T-helper 1 cell treated with Interleukin-12 subunit alpha and Interleukin-12 subunit beta and Interleukin-4 antibody, amounts not matched to agents 30 ng/mL and 1 ng/mL, for 36 hours (primary cell): ENCODE data around the gene ELN. TPM values are rescaled to one million over a fixed set of nuclear protein-coding genes. Genes with fewer than 3 reads are reported as not detected.
"Not testable (repeated sequence)": the region's sequence is repeated elsewhere in the genome, so short reads cannot be mapped to it uniquely, and the experiment has no call there.

Source experiments
- intact Hi-C: fragments of 100-400 bp; cut with micrococcal nuclease; formaldehyde crosslinking; loops from one replicate; pipeline ENCODE4 v1.15.1; 2024
- total RNA-seq: library from RNA; stranded (reverse); gene quantifications from 2 replicates; pipeline ENCODE4 v1.2.3, GENCODE V29; 2022

Gene ELN
- total RNA-seq, 1 donor from 2014 or later: not detected

- intact Hi-C loops: no loop called here
These were observed 13.0 kb downstream of the ELN start for GRCh38 chr7:74040791-74041520.

GRCh38 chr7:74042746-74043522 lies 15.0 kb downstream of the ELN start:
- intact Hi-C loops: no loop called here

GRCh38 chr7:74043523-74043951 lies 15.6 kb downstream of the ELN start:
- intact Hi-C loops: no loop called here

- intact Hi-C loops: no loop called here
These were observed 16.7 kb downstream of the ELN start for GRCh38 chr7:74044366-74045350.

- intact Hi-C loops: not testable (repeated sequence)
These were observed 18.6 kb downstream of the ELN start for GRCh38 chr7:74046581-74046980.

- intact Hi-C loops: no loop called here
These were observed 19.9 kb downstream of the ELN start for GRCh38 chr7:74047804-74048380.

GRCh38 chr7:74048999-74049599 lies 21.1 kb downstream of the ELN start:
- intact Hi-C loops: no loop called here

GRCh38 chr7:74049997-74050798 lies 22.2 kb downstream of the ELN start:
- intact Hi-C loops: no loop called here

GRCh38 chr7:74051193-74051592 lies 23.2 kb downstream of the ELN start:
- intact Hi-C loops: no loop called here

GRCh38 chr7:74051629-74052410 lies 23.8 kb downstream of the ELN start:
- intact Hi-C loops: no loop called here

- intact Hi-C loops: no loop called here
These were observed 24.7 kb downstream of the ELN start for GRCh38 chr7:74052628-74053027.

- intact Hi-C loops: no loop called here
These were observed 25.7 kb downstream of the ELN start for GRCh38 chr7:74053589-74054186.

GRCh38 chr7:74056096-74056915 lies 28.3 kb downstream of the ELN start:
- intact Hi-C loops: no loop called here

GRCh38 chr7:74057216-74057925 lies 29.4 kb downstream of the ELN start:
- intact Hi-C loops: no loop called here

- intact Hi-C loops: no loop called here
These were observed 30.0 kb downstream of the ELN start for GRCh38 chr7:74057987-74058386.

GRCh38 chr7:74058486-74058885 lies 30.5 kb downstream of the ELN start:
- intact Hi-C loops: no loop called here

GRCh38 chr7:74059037-74059436 lies 31.1 kb downstream of the ELN start:
- intact Hi-C loops: no loop called here
